Panc1 (cell line): ENCODE results near the gene XK. TPM values are rescaled to one million over a fixed set of nuclear protein-coding genes. Genes with fewer than 3 reads are reported as not detected.

Experiments
- ATAC-seq: fragments of 200-7000 bp; cut with Tn5 transposase; 2 replicates; pipeline ENCODE4 v1.9.1; 2020; ENCODE audit warnings: mild to moderate bottlenecking, moderate library complexity
- BruUV-seq: library from RNA; stranded (reverse); fragments of 400-500 nt; replicated peaks from 2 replicates; lab custom pipeline; 2021; lab: Mats Ljungman, UMichigan
- CTCF ChIA-PET: fragments of 300-600 bp; sonication (Branson Sonifier 250); formaldehyde crosslinking; loops from one replicate; lab custom pipeline; 2022; ENCODE audit warnings: antibody characterized with exemption; lab: Charles Lee
- POLR2A ChIA-PET: fragments of 300-600 bp; sonication (Branson Sonifier 250); formaldehyde crosslinking; loops from one replicate; lab custom pipeline; 2022; ENCODE audit warnings: antibody characterized with exemption; lab: Charles Lee
- DNase-seq: peaks from one replicate; pipeline ENCODE4 v3.0.0-alpha.2; 2010; ENCODE audit warnings: low read depth, low spot score
- H3K27ac ChIP-seq: 2 replicates; pipeline ENCODE4 v1.5.1; 2011; ENCODE audit warnings: mild to moderate bottlenecking, low read length, inconsistent platforms
- H3K27me3 ChIP-seq: fragments of 200-500 bp; sonication (Bioruptor generic); 2 replicates; pipeline ENCODE4 v1.6.0; 2014; ENCODE audit warnings: low read length, inconsistent platforms; ENCODE audit not compliant: control insufficient read depth, insufficient read depth
- H3K36me3 ChIP-seq: fragments of 200-500 bp; sonication (Bioruptor generic); 2 replicates; pipeline ENCODE4 v1.5.1; 2014; ENCODE audit warnings: inconsistent platforms, mild to moderate bottlenecking, low read length, moderate library complexity; ENCODE audit not compliant: control insufficient read depth, insufficient read depth
- H3K4me1 ChIP-seq: 2 replicates; pipeline ENCODE4 v1.5.1; 2011; ENCODE audit warnings: inconsistent platforms, mild to moderate bottlenecking, low read length, moderate library complexity; ENCODE audit not compliant: control insufficient read depth, insufficient read depth
- H3K4me3 ChIP-seq, 2 experiments: 2 replicates each; pipeline ENCODE4 v1.5.1; 2011 to 2012; ENCODE audit warnings: low read depth in 2 of 2, low read length in 2 of 2, mild to moderate bottlenecking in 2 of 2, inconsistent platforms in 1 of 2, moderate library complexity in 1 of 2
- H3K9me3 ChIP-seq: fragments of 200-500 bp; sonication (Bioruptor generic); 2 replicates; pipeline ENCODE4 v1.5.1; 2014; ENCODE audit warnings: low read depth, mild to moderate bottlenecking, inconsistent platforms, low read length, moderate library complexity; ENCODE audit not compliant: control insufficient read depth, insufficient read depth
- CTCF ChIP-seq: fragments of 450-650 bp; IDR thresholded peaks from 2 replicates; pipeline ENCODE4 v1.5.1; 2017; ENCODE audit warnings: mild to moderate bottlenecking
- POLR2AphosphoS5 ChIP-seq: IDR thresholded peaks from 2 replicates; pipeline ENCODE4 v1.6.1; 2012; ENCODE audit warnings: mild to moderate bottlenecking, low read depth, low read length, moderate library complexity
- SIN3A ChIP-seq: IDR thresholded peaks from 2 replicates; pipeline ENCODE4 v1.6.1; 2012; ENCODE audit warnings: low read depth, mild to moderate bottlenecking, low read length, moderate library complexity, borderline replicate concordance; ENCODE audit not compliant: insufficient read depth
- TCF7L2 ChIP-seq: IDR thresholded peaks from 2 replicates; pipeline ENCODE4 v1.6.1; 2011; ENCODE audit warnings: mild to moderate bottlenecking, low read depth, low read length, inconsistent platforms
- in situ Hi-C: cut with HindIII; loops from 2 replicates; pipeline ENCODE4 v1.10.0; 2016; ENCODE audit warnings: low sequenced_read_pairs, low pct_unique_long_range_greater_than_20kb
- intact Hi-C: fragments of 100-400 bp; cut with micrococcal nuclease; formaldehyde crosslinking; loops from one replicate; pipeline ENCODE4 v1.10.0; 2022; ENCODE audit not compliant: unreplicated experiment
- total RNA-seq: library from RNA; stranded (reverse); gene quantifications from one replicate; pipeline ENCODE4 v1.2.1, GENCODE V29; 2021; ENCODE audit not compliant: unreplicated experiment
- TF ChIP-seq, protein P1 (sequence below), 2 experiments: IDR thresholded peaks; 2 replicates each; pipeline ENCODE4 v1.6.1; 2011 to 2012; ENCODE audit warnings: low read depth in 2 of 2, control low read depth in 1 of 2, low read length in 1 of 2, mild to moderate bottlenecking in 1 of 2, moderate library complexity in 1 of 2; ENCODE audit not compliant: insufficient read depth in 1 of 2

Gene XK
- total RNA-seq, 1 experiment from 2014 or later = 1.3 TPM

DNA sequence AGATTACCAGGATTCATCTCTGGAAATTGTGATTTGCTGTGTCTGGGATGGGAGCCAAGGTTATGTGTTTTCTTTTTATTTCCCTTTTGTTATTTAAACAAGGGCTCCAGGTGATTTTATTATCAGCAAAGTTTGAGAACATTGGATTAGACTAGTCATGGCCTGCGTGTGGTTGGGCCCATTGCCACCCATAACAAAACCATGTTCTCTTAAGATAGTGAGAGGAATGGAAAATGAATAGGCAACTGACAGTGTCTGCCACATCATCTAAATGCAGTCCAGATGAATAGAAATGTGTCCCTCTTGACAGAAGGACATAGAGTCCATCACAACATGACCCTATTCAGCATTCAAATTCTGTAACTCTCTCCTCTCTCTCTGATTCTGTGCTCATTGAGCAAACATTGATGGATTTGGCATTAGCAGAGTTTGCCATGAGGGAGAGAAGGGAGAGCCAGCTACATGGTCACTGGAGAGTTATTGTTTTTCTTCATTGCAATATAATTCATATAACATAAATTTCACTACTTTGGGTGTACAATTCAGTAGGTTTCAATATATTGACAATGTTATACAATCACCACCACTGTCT is 11.7 kb downstream of the XK start:
- Histone ChIP-seq H3K27ac (no peak overlapping the region), H3K9me3 (no peaks in the 10 kb centered on the region), H3K4me1 (no peaks in the 10 kb centered on the region), H3K36me3 (no peaks in the 10 kb centered on the region), H3K27me3 (no peaks in the 10 kb centered on the region), H3K4me3 (no peak overlapping the region)
- intact Hi-C loops (no loop called here), in situ Hi-C loops (no loop called here)
- BruUV-seq = no TSS peak
- CTCF ChIA-PET = no interaction called here
- DNase-seq = no peak
- POLR2A ChIA-PET = no interaction called here
- TF ChIP-seq SIN3A (no peak), CTCF (no peak), TCF7L2 (no peak), POLR2AphosphoS5 (no peak)
- TF ChIP-seq, protein P1, sequence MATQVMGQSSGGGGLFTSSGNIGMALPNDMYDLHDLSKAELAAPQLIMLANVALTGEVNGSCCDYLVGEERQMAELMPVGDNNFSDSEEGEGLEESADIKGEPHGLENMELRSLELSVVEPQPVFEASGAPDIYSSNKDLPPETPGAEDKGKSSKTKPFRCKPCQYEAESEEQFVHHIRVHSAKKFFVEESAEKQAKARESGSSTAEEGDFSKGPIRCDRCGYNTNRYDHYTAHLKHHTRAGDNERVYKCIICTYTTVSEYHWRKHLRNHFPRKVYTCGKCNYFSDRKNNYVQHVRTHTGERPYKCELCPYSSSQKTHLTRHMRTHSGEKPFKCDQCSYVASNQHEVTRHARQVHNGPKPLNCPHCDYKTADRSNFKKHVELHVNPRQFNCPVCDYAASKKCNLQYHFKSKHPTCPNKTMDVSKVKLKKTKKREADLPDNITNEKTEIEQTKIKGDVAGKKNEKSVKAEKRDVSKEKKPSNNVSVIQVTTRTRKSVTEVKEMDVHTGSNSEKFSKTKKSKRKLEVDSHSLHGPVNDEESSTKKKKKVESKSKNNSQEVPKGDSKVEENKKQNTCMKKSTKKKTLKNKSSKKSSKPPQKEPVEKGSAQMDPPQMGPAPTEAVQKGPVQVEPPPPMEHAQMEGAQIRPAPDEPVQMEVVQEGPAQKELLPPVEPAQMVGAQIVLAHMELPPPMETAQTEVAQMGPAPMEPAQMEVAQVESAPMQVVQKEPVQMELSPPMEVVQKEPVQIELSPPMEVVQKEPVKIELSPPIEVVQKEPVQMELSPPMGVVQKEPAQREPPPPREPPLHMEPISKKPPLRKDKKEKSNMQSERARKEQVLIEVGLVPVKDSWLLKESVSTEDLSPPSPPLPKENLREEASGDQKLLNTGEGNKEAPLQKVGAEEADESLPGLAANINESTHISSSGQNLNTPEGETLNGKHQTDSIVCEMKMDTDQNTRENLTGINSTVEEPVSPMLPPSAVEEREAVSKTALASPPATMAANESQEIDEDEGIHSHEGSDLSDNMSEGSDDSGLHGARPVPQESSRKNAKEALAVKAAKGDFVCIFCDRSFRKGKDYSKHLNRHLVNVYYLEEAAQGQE (IDR thresholded peaks at IDR 0.05; ENCODE audit: insufficient read depth in 1 of 2, low read depth in 2 of 2, low read length in 1 of 2) = no peak
- no peak for ATAC-seq

DNA sequence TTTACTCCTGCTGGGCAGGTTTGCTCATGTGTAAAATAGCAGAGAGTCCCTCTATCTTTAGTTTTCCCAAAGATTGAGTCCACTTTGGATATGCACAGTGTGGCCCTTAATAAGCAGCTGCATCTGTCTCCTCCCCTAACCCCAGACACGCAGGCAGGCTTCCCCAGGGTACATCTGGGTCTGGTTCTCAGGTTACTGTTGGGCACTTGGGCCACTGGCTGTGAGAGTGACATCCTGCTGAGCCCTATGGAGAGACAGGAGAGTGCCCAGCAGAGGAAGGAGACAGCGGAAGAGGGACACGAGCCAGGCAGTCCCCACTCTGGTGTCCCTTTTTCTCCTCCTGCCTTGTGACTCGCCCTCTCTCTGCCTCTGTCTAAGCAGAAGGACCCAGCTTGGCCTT is 16.0 kb downstream of the XK start:
- in situ Hi-C loops (no loop called here), intact Hi-C loops (no loop called here)
- Histone ChIP-seq H3K4me1 (no peaks in the 10 kb centered on the region), H3K36me3 (no peaks in the 10 kb centered on the region), H3K27me3 (no peaks in the 10 kb centered on the region), H3K27ac (no peak overlapping the region), H3K9me3 (no peaks in the 10 kb centered on the region), H3K4me3 (no peak overlapping the region)
- ChIA-PET CTCF (no interaction called here), POLR2A (no interaction called here)
- BruUV-seq = no TSS peak
- DNase-seq = no peak
- ATAC-seq = no peak
- TF ChIP-seq CTCF (no peak), POLR2AphosphoS5 (no peak), SIN3A (no peak)
